OCI-LY3 (cell line): ENCODE measurements around the gene MLPH.

Experiments
- EZH2phosphoT487 ChIP-seq: fragments of 200-600 bp; shearing (Covaris generic); IDR thresholded peaks from 2 replicates; pipeline ENCODE4 v1.6.1; 2018; ENCODE audit warnings: antibody characterized with exemption, mixed run types, low read depth
- TF ChIP-seq, protein P1 (sequence below): fragments of 200-600, 300-600 bp; sonication (generic); IDR thresholded peaks from 2 replicates; pipeline ENCODE4 v1.5.1; 2014; ENCODE audit warnings: antibody characterized with exemption, low read length, low read depth

DNA sequence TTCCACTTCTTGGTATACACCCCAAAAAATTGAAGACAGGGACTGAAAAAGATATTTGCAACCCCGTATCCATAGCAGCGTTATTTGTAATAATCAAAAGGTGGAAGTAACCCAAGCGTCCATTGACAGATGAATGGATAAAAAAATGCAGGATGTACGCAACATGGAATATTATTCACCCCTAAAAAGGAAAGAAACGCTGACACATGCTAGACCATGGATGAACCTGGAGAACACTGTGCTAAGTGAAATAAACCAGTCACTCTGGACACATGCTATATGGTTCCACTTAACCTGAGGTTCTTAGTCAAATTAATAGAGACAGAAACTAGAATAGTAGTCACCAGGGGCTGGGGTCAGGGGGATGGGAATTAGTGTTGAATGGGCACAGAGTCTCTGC lies 40.7 kb downstream of the MLPH start:
- TF ChIP-seq, protein P1, sequence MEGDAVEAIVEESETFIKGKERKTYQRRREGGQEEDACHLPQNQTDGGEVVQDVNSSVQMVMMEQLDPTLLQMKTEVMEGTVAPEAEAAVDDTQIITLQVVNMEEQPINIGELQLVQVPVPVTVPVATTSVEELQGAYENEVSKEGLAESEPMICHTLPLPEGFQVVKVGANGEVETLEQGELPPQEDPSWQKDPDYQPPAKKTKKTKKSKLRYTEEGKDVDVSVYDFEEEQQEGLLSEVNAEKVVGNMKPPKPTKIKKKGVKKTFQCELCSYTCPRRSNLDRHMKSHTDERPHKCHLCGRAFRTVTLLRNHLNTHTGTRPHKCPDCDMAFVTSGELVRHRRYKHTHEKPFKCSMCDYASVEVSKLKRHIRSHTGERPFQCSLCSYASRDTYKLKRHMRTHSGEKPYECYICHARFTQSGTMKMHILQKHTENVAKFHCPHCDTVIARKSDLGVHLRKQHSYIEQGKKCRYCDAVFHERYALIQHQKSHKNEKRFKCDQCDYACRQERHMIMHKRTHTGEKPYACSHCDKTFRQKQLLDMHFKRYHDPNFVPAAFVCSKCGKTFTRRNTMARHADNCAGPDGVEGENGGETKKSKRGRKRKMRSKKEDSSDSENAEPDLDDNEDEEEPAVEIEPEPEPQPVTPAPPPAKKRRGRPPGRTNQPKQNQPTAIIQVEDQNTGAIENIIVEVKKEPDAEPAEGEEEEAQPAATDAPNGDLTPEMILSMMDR: no peak
- no peak for TF ChIP-seq EZH2phosphoT487
